ENCODE measurements around the gene TMEM263.

DNA sequence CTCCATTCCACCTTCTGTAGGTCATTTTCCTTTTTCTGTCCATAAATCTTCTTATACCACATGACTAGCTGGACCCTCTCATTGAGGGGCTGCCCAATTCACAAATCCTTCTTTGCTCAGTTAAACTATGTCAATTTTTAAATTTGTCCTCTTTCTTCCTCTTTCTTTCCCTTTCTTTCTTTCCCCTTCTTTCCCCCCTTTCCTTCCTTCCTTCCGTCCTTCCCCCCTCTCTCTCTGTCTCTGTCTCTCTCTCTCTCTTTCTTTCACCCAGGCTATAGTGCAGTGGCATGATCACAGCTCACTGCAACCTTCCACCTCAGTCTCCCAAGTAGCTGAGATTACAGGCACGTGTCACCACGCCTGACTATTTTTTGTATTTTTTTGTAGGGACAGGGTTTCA, 47.1 kb upstream of the TMEM263 start:
- TF ChIP-seq ETV5 (CRISPR knock-in tag; IDR thresholded peaks at IDR 0.05; ENCODE audit: borderline replicate concordance) = no peak
- TF ChIP-seq, protein P1, sequence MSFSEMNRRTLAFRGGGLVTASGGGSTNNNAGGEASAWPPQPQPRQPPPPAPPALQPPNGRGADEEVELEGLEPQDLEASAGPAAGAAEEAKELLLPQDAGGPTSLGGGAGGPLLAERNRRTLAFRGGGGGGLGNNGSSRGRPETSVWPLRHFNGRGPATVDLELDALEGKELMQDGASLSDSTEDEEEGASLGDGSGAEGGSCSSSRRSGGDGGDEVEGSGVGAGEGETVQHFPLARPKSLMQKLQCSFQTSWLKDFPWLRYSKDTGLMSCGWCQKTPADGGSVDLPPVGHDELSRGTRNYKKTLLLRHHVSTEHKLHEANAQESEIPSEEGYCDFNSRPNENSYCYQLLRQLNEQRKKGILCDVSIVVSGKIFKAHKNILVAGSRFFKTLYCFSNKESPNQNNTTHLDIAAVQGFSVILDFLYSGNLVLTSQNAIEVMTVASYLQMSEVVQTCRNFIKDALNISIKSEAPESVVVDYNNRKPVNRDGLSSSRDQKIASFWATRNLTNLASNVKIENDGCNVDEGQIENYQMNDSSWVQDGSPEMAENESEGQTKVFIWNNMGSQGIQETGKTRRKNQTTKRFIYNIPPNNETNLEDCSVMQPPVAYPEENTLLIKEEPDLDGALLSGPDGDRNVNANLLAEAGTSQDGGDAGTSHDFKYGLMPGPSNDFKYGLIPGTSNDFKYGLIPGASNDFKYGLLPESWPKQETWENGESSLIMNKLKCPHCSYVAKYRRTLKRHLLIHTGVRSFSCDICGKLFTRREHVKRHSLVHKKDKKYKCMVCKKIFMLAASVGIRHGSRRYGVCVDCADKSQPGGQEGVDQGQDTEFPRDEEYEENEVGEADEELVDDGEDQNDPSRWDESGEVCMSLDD (CRISPR knock-in tag; IDR thresholded peaks at IDR 0.05; ENCODE audit: borderline replicate concordance) = no peak
- TF ChIP-seq, protein P2, sequence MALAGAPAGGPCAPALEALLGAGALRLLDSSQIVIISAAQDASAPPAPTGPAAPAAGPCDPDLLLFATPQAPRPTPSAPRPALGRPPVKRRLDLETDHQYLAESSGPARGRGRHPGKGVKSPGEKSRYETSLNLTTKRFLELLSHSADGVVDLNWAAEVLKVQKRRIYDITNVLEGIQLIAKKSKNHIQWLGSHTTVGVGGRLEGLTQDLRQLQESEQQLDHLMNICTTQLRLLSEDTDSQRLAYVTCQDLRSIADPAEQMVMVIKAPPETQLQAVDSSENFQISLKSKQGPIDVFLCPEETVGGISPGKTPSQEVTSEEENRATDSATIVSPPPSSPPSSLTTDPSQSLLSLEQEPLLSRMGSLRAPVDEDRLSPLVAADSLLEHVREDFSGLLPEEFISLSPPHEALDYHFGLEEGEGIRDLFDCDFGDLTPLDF (CRISPR knock-in tag; IDR thresholded peaks at IDR 0.05) = no peak
- TF ChIP-seq ASH2L (IDR thresholded peaks at IDR 0.05; ENCODE audit: insufficient read length, low read depth, low read length) = no peak
- no peak for TF ChIP-seq ZBTB42 (CRISPR knock-in tag; IDR thresholded peaks at IDR 0.05)
- TF ChIP-seq CREB1 (IDR thresholded peaks at IDR 0.05) = no peak
- no peak for TF ChIP-seq CREB1 (CRISPR knock-in tag; IDR thresholded peaks at IDR 0.05)
- TF ChIP-seq TRIM24 (CRISPR knock-in tag; IDR thresholded peaks at IDR 0.05) = no peak
- TF ChIP-seq, protein P3, sequence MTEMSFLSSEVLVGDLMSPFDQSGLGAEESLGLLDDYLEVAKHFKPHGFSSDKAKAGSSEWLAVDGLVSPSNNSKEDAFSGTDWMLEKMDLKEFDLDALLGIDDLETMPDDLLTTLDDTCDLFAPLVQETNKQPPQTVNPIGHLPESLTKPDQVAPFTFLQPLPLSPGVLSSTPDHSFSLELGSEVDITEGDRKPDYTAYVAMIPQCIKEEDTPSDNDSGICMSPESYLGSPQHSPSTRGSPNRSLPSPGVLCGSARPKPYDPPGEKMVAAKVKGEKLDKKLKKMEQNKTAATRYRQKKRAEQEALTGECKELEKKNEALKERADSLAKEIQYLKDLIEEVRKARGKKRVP (CRISPR knock-in tag; IDR thresholded peaks at IDR 0.05) = no peak
- no peak for TF ChIP-seq IKZF1 (IDR thresholded peaks at IDR 0.05)
- TF ChIP-seq YY1 (IDR thresholded peaks at IDR 0.05; ENCODE audit: insufficient read depth, insufficient replicate concordance, low read depth, low read length) = no peak
- no peak for TF ChIP-seq ELF4 (CRISPR knock-in tag; IDR thresholded peaks at IDR 0.05; ENCODE audit: borderline replicate concordance)
